K562 (cell line): Measurements from ENCODE around the gene COG4. TPM values are rescaled to one million over a fixed set of nuclear protein-coding genes. Genes with fewer than 3 reads are reported as not detected.
A peak's percentile ranks its signal among the peaks of the same experiment; 100 is the strongest.

Source experiments
- DIDO1 ChIP-seq: fragments of 450-650 bp; IDR thresholded peaks from 2 replicates; pipeline ENCODE4 v1.6.1; 2016; ENCODE audit warnings: low read depth, missing biosample characterization, missing genetic modification characterization
- E2F3 ChIP-seq: fragments of 250-450 bp; sonication (Bioruptor Pico); IDR thresholded peaks from 2 replicates; pipeline ENCODE4 v1.4.0; 2020; ENCODE audit warnings: mild to moderate bottlenecking
- EZH2 ChIP-seq: IDR thresholded peaks from 2 replicates; pipeline ENCODE4 v1.6.1; 2012; ENCODE audit warnings: low read depth, mild to moderate bottlenecking, inconsistent platforms, low read length, borderline replicate concordance
- GTF2A2 ChIP-seq: IDR thresholded peaks from 2 replicates; pipeline ENCODE4 v1.6.1; 2016; ENCODE audit warnings: mild to moderate bottlenecking, missing genetic modification characterization, missing compliant biosample characterization
- HMG20B ChIP-seq: fragments of 250-450 bp; sonication (Bioruptor Pico); IDR thresholded peaks from 2 replicates; pipeline ENCODE4 v1.5.0; 2021; ENCODE audit warnings: mild to moderate bottlenecking
- ILK ChIP-seq: fragments of 450-650 bp; IDR thresholded peaks from 2 replicates; pipeline ENCODE4 v1.6.1; 2016; ENCODE audit warnings: missing genetic modification characterization, low read depth, mild to moderate bottlenecking, missing compliant biosample characterization, moderate library complexity, borderline replicate concordance
- MCM3 ChIP-seq: fragments of 450-650 bp; IDR thresholded peaks from 2 replicates; pipeline ENCODE4 v1.6.1; 2016
- NONO ChIP-seq, 2 experiments: fragments of 200-400 bp in 1 of 2; fragments of 450-650 bp in 1 of 2; formaldehyde crosslinking in 1 of 2; IDR thresholded peaks; 2 replicates each; pipeline ENCODE4 v1.6.1; 2017; ENCODE audit warnings: low read depth in 2 of 2, mild to moderate bottlenecking in 2 of 2, moderate library complexity in 2 of 2, low read length in 1 of 2
- POLR2G ChIP-seq: fragments of 200-400 bp; formaldehyde crosslinking; IDR thresholded peaks from 2 replicates; pipeline ENCODE4 v1.6.1; 2017; ENCODE audit warnings: low read depth, mild to moderate bottlenecking, antibody characterized with exemption, low read length, moderate library complexity
- PPARD ChIP-seq: fragments of 250-450 bp; sonication (Bioruptor Pico); IDR thresholded peaks from 2 replicates; pipeline ENCODE4 v1.8.0; 2022; ENCODE audit warnings: inconsistent platforms, mild to moderate bottlenecking, moderate library complexity
- SAFB ChIP-seq: fragments of 200-400 bp; formaldehyde crosslinking; IDR thresholded peaks from 2 replicates; pipeline ENCODE4 v1.6.1; 2017; ENCODE audit warnings: low read depth, low read length, borderline replicate concordance
- SMARCA4 ChIP-seq: fragments of 450-650 bp; IDR thresholded peaks from 2 replicates; pipeline ENCODE4 v1.6.1; 2016
- TAL1 ChIP-seq: fragments of 450-650 bp; IDR thresholded peaks from 2 replicates; pipeline ENCODE4 v1.6.1; 2016; ENCODE audit warnings: mild to moderate bottlenecking
- TBP ChIP-seq: optimal IDR thresholded peaks from 2 replicates; pipeline ENCODE3; 2011; ENCODE audit warnings: low read depth, low read length, improper control_type of control experiment
- TCF3 ChIP-seq: sonication (generic); formaldehyde crosslinking; IDR thresholded peaks from 2 replicates; pipeline ENCODE4 v1.4.0; 2020; ENCODE audit warnings: mild to moderate bottlenecking, missing genetic modification reagents
- TCF7L2 ChIP-seq: fragments of 150-350 bp; IDR thresholded peaks from 2 replicates; pipeline ENCODE4 v1.6.1; 2016; ENCODE audit warnings: low read depth, mild to moderate bottlenecking, low read length, moderate library complexity
- TGIF2 ChIP-seq: sonication (generic); formaldehyde crosslinking; IDR thresholded peaks from 2 replicates; pipeline ENCODE4 v1.8.1; 2022; ENCODE audit warnings: mild to moderate bottlenecking, missing genetic modification reagents, moderate library complexity
- TRIM28 ChIP-seq: fragments of 450-650 bp; IDR thresholded peaks from 2 replicates; pipeline ENCODE4 v1.6.1; 2017
- YBX1 ChIP-seq: fragments of 450-650 bp; IDR thresholded peaks from 2 replicates; pipeline ENCODE4 v1.7.1; 2016; ENCODE audit warnings: mild to moderate bottlenecking
- ZFX ChIP-seq: sonication (generic); formaldehyde crosslinking; IDR thresholded peaks from 2 replicates; pipeline ENCODE4 v1.8.0; 2022; ENCODE audit warnings: mild to moderate bottlenecking, missing genetic modification reagents, moderate library complexity
- ZKSCAN1 ChIP-seq: fragments of 150-350 bp; IDR thresholded peaks from 2 replicates; pipeline ENCODE4 v1.6.1; 2016; ENCODE audit warnings: low read depth, low read length
- ZNF551 ChIP-seq: fragments of 250-450 bp; sonication (Bioruptor Pico); IDR thresholded peaks from 2 replicates; pipeline ENCODE4 v1.5.0; 2021; ENCODE audit warnings: mild to moderate bottlenecking, moderate library complexity
- ZNF77 ChIP-seq: fragments of 250-450 bp; sonication (Bioruptor Pico); IDR thresholded peaks from 2 replicates; pipeline ENCODE4 v1.5.0; 2020
- polyA plus RNA-seq, 8 experiments: library from polyadenylated mRNA; depleted of rRNA in 4 of 8; stranded (reverse) in 5 of 8; unstranded in 3 of 8; fragments of >200 nt; fragmentation: Nextera tagmentation in 2 of 8; fragmentation: Illumina TruSeq in 1 of 8; extraction: Ambion mirVana in 2 of 8; extraction: Trizol in 1 of 8; gene quantifications; 2 replicates each; pipeline versions ENCODE4 v1.2.1 to v1.2.3, GENCODE V29; 2011 to 2014; ENCODE audit warnings: inconsistent platforms in 1 of 8, missing spikeins in 1 of 8
- total RNA-seq, 7 experiments: library from RNA; depleted of rRNA in 6 of 7; stranded (reverse); fragments of >200 nt in 6 of 7; fragmentation: Illumina TruSeq in 2 of 7; extraction: Trizol in 2 of 7; gene quantifications; 2 replicates each; pipeline versions ENCODE4 v1.2.1 to v1.2.3, GENCODE V29; 2011 to 2021; ENCODE audit warnings: low replicate concordance in 1 of 7
- TF ChIP-seq, protein P1 (sequence below): fragments of 450-650 bp; IDR thresholded peaks from one replicate; pipeline ENCODE4 v1.6.1; 2018; ENCODE audit warnings: mild to moderate bottlenecking, moderate library complexity; ENCODE audit not compliant: partially characterized antibody
- TF ChIP-seq, protein P2 (sequence below): sonication (generic); formaldehyde crosslinking; IDR thresholded peaks from 2 replicates; pipeline ENCODE4 v1.9.0; 2022; ENCODE audit warnings: mild to moderate bottlenecking, missing genetic modification reagents
- TF ChIP-seq, protein P3 (sequence below): IDR thresholded peaks from 3 replicates; pipeline ENCODE4 v1.6.1; 2011; ENCODE audit warnings: borderline replicate concordance, mild to moderate bottlenecking; ENCODE audit not compliant: insufficient read length, insufficient read depth
- TF ChIP-seq, protein P4 (sequence below): fragments of 450-650 bp; conservative IDR thresholded peaks from 2 replicates; pipeline ENCODE4 v1.6.1; 2016; ENCODE audit warnings: missing genetic modification characterization, low read depth, mild to moderate bottlenecking, control low read depth, missing compliant biosample characterization

Gene COG4
- total and polyA plus RNA-seq, 9 of the 15 experiments (the other 6 are each of a cell fraction or from before 2014, with no cell fraction given): 13.7 to 73.9 (median 44.2) TPM

DNA sequence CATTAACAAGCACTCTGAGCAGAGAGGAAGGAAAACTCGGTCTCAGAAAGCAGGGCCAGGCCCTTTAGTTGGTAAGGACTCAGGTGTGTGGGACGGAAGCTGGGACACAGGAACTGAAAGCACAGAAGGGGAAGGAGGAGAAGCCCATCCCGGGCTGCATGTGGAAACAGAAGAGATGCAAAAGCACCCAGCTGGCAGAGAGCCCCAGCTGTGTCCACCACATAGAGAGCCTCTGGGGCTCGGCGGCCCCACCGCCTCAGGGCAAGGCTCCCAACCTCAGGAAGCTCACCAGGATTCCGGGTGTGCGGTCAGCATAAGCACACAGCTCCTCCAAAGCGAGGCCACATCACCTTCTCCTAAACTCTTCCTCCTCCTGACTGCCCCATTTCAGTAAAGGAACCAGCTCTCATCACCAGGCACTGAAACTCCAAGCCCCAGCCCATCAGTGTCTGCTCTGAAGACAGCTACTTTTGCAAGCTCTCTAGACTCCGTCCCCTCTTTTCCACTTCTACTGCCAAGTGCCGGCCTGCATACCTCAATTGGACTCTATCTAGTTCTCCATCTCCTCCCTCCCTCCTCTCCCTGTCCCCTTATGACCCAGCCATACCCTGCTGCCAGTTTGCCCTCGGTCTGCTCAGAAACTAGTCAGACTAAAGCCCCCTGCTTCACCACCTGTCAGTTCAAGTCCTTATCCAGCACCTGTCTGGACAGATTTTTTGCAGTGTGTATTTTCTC is 90.5 kb downstream of the COG4 start (continued):
- TF ChIP-seq GTF2A2 (no peak), E2F3 (CRISPR knock-in tag) (no peak), ZNF77 (CRISPR knock-in tag) (no peak), HMG20B (CRISPR knock-in tag) (no peak), TCF3 (CRISPR knock-in tag) (no peak), TCF7L2 (no peak), ZFX (CRISPR knock-in tag) (peak; percentile 30; the same call in 1 of the 2 replicates), TBP (no peak), NONO (IDR thresholded peaks at IDR 0.05; ENCODE audit: low read depth in 2 of 2, low read length in 1 of 2) (no peak), ZKSCAN1 (no peak), ILK (tag) (no peak), POLR2G (peak; percentile 53), EZH2 (no peak), TGIF2 (no peak), SAFB (no peak), ZNF551 (CRISPR knock-in tag) (no peak), TRIM28 (no peak), TAL1 (no peak), DIDO1 (tag) (no peak), MCM3 (no peak), PPARD (CRISPR knock-in tag) (0 out of 2 replicates have a peak, but pooled peaks have one; percentile 15), YBX1 (no peak), SMARCA4 (peak; percentile 25; the same call in 1 of the 2 replicates)
- TF ChIP-seq, protein P1, sequence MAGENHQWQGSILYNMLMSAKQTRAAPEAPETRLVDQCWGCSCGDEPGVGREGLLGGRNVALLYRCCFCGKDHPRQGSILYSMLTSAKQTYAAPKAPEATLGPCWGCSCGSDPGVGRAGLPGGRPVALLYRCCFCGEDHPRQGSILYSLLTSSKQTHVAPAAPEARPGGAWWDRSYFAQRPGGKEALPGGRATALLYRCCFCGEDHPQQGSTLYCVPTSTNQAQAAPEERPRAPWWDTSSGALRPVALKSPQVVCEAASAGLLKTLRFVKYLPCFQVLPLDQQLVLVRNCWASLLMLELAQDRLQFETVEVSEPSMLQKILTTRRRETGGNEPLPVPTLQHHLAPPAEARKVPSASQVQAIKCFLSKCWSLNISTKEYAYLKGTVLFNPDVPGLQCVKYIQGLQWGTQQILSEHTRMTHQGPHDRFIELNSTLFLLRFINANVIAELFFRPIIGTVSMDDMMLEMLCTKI: no peak
- TF ChIP-seq, protein P2, sequence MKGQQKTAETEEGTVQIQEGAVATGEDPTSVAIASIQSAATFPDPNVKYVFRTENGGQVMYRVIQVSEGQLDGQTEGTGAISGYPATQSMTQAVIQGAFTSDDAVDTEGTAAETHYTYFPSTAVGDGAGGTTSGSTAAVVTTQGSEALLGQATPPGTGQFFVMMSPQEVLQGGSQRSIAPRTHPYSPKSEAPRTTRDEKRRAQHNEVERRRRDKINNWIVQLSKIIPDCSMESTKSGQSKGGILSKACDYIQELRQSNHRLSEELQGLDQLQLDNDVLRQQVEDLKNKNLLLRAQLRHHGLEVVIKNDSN (CRISPR knock-in tag): no peak
- TF ChIP-seq, protein P3, sequence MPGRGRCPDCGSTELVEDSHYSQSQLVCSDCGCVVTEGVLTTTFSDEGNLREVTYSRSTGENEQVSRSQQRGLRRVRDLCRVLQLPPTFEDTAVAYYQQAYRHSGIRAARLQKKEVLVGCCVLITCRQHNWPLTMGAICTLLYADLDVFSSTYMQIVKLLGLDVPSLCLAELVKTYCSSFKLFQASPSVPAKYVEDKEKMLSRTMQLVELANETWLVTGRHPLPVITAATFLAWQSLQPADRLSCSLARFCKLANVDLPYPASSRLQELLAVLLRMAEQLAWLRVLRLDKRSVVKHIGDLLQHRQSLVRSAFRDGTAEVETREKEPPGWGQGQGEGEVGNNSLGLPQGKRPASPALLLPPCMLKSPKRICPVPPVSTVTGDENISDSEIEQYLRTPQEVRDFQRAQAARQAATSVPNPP: no peak
- TF ChIP-seq, protein P4, sequence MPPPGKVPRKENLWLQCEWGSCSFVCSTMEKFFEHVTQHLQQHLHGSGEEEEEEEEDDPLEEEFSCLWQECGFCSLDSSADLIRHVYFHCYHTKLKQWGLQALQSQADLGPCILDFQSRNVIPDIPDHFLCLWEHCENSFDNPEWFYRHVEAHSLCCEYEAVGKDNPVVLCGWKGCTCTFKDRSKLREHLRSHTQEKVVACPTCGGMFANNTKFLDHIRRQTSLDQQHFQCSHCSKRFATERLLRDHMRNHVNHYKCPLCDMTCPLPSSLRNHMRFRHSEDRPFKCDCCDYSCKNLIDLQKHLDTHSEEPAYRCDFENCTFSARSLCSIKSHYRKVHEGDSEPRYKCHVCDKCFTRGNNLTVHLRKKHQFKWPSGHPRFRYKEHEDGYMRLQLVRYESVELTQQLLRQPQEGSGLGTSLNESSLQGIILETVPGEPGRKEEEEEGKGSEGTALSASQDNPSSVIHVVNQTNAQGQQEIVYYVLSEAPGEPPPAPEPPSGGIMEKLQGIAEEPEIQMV: no peak
